SK-N-SH treated with all-trans-retinoic acid at 6 μM for 48 hours (cell line): Measurements from ENCODE around the gene RAB15.

Experiments used
- ARNTL ChIP-seq: fragments of 450-650 bp; formaldehyde crosslinking; IDR thresholded peaks from 2 replicates; pipeline ENCODE4 v1.5.0; 2020; ENCODE audit warnings: low read depth, mild to moderate bottlenecking, moderate library complexity, borderline replicate concordance
- RARB ChIP-seq: fragments of 250-450 bp; sonication (Bioruptor Pico); IDR thresholded peaks from 2 replicates; pipeline ENCODE4 v1.8.0; 2021; ENCODE audit warnings: mild to moderate bottlenecking, moderate library complexity
- TOX ChIP-seq: fragments of 250-450 bp; sonication (Bioruptor Pico); IDR thresholded peaks from 2 replicates; pipeline ENCODE4 v1.8.0; 2021; ENCODE audit warnings: mild to moderate bottlenecking, moderate library complexity, borderline replicate concordance
- ZFP30 ChIP-seq: fragments of 450-650 bp; formaldehyde crosslinking; IDR thresholded peaks from 2 replicates; pipeline ENCODE4 v1.5.0; 2022; ENCODE audit warnings: mild to moderate bottlenecking, moderate library complexity
- TF ChIP-seq, protein P1 (sequence below): fragments of 250-450 bp; sonication (Bioruptor Pico); IDR thresholded peaks from 2 replicates; pipeline ENCODE4 v1.8.0; 2020; ENCODE audit warnings: mild to moderate bottlenecking, moderate library complexity, borderline replicate concordance

DNA sequence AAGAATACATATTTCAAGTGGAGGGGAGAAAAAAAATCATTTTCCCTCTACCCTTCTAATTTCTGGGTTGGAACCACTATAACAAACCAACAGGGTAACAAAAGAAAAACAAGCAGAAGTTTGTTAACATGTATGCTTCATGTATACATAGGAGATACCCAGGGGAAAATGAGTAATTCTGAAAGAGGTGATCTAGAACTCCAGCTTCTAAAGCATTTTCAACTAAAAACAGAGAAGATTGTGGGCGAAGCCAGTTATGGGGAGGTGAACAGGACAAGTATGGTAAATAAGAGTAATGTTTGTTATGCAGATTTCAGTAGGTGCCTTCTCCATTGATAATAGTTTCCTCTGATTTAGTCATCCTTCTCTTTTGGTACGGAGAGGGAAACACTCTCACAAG, 31.3 kb upstream of the RAB15 start:
- TF ChIP-seq, protein P1, sequence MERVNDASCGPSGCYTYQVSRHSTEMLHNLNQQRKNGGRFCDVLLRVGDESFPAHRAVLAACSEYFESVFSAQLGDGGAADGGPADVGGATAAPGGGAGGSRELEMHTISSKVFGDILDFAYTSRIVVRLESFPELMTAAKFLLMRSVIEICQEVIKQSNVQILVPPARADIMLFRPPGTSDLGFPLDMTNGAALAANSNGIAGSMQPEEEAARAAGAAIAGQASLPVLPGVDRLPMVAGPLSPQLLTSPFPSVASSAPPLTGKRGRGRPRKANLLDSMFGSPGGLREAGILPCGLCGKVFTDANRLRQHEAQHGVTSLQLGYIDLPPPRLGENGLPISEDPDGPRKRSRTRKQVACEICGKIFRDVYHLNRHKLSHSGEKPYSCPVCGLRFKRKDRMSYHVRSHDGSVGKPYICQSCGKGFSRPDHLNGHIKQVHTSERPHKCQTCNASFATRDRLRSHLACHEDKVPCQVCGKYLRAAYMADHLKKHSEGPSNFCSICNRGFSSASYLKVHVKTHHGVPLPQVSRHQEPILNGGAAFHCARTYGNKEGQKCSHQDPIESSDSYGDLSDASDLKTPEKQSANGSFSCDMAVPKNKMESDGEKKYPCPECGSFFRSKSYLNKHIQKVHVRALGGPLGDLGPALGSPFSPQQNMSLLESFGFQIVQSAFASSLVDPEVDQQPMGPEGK (CRISPR knock-in tag) = no peak
- TF ChIP-seq ARNTL (CRISPR knock-in tag) (no peak), ZFP30 (CRISPR knock-in tag) (no peak), TOX (CRISPR knock-in tag) (no peak), RARB (no peak)
